HEK293T (cell line): ENCODE results near the gene TIMM44.

Experiments used
- BHLHE40 ChIP-seq: fragments of 450-650 bp; IDR thresholded peaks from 2 replicates; pipeline ENCODE4 v1.6.1; 2016; ENCODE audit warnings: mild to moderate bottlenecking, moderate library complexity, borderline replicate concordance
- FOXM1 ChIP-seq: fragments of 450-650 bp; IDR thresholded peaks from 2 replicates; pipeline ENCODE4 v1.6.1; 2017; ENCODE audit warnings: mild to moderate bottlenecking, borderline replicate concordance
- TARDBP ChIP-seq: fragments of 450-650 bp; IDR thresholded peaks from 2 replicates; pipeline ENCODE4 v1.6.1; 2016

- TF ChIP-seq BHLHE40, result no peak
- no peak for TF ChIP-seq FOXM1
- no peak for TF ChIP-seq TARDBP
Measured at GRCh38 chr19:7983286-7983950, 40.0 kb upstream of the TIMM44 start.
